ENCODE data around the gene PJA1.
A peak's percentile ranks its signal among the peaks of the same experiment; 100 is the strongest.

The PJA1 gene

GRCh38 chrX:69170319-69170718 lies 5.1 kb upstream of the PJA1 start:
- DNase-seq: no peak

DNA sequence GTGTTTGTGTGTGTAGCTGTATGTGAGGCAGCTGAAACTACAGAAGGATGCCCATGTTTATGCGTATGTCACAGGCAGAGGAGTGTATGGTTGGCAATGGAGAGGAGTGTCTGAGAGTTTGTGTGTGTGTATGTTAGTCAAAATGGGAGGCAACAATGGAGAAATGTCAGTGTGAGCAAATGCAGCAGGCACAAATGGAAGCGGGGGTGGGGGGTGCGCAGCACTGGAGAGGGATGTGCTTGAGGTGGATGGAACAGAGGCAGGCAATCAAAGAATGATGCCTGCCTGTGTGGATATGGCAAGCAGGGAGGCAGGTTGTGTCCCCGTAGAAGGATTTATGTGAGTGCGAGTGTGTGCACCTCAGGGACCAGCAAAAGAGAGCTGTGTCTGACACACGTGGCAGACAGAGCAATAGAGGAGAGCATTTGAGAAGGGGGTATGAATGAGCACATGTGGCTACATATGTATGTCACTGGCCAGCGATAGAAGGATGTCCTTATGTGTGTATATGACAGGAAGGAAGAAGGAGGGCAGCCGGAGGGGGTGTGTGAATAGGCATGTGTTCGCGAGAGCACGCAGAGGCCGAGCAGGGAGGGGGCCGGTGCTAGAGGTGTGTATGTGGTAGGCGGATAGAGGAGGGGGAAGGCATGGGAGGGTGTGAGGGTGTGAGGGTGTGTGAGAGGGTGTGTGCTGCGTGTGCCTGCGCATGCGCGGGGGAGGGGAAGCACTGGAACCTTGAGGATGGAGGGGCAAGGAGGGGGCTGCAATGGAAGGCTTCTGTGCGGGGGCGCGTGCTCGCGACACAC lies 1.1 kb downstream of the PJA1 start:
- peak; percentile 15 for DNase-seq

DNA sequence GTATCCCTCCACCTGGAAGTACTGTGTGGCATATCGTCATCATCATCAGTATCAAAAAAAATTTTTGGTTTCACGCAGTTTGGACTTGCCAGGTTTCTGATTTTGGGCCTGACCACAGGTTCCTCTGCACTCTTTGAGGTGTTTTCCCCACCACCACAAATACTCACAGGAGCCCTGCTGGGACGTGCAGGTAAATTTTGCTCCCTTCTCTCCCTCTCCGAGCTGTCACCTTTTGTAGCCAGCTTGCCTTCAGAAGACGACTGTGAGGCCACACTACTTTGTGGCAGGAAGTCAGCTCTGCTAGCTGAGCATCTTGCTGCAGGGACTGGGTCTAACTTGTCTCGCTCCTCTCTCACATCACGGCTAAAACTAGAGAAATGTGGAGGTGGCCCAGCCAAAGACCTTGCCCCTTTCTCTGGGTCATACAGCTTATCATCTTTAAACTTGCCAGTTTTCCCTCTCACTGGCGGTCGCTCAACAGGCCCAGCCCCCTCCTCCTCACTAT lies 2.8 kb downstream of the PJA1 start:
- no peak for DNase-seq

DNA sequence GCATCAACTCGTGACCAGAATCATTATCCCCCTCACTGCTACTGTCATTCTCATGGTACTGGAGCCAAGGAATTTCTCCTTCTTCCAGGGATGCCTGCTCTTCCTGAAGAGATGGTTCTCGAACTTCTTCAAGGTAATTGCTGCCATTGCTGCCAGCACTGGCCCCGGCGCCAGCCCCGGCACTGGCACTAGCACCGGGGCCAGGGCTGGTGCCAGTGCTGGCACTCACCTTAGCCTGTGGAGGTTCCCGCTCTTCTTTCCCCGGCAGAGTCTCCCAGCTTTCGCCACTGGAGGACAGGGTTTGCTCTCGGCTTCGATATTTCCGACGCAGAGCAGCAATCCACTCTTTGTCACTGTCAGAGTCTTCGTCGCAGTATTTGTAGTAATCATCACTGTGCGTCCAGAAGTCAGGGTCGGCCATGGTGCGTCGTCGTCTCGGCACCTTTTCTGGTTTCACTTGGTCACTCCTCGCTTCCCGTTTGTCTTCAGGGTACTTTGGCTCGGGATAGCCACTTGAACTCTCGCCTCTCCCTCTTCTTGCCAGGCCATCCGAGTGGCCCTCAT lies 3.4 kb downstream of the PJA1 start:
- no peak for DNase-seq

GRCh38 chrX:69161371-69161770 lies 3.9 kb downstream of the PJA1 start:
- no peak for DNase-seq

GRCh38 chrX:69158166-69158980 lies 6.9 kb downstream of the PJA1 start:
- DNase-seq: no peak

DNA sequence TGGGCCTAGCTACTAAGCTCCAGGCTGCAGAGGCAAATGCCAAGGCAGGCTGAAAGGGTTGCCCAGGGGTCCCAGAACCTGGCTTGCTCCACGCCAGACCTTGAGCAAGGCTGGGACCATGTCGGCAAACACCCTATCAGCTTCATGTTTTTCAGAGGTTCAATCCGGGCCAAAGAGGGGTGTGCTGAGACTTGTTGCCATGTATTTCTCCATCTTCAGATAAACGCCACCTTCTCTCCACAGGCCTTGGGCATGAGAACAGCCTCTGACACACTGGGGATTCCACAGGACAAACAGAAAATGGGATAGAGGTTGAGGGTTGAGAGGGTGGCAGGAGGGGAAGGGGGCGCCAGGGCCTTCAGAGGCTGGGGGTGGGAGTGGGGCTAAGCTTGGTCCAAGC lies 8.6 kb downstream of the PJA1 start:
- no peak for DNase-seq

- DNase-seq: no peak
These were observed 9.3 kb downstream of the PJA1 start for GRCh38 chrX:69155786-69156520.

DNA sequence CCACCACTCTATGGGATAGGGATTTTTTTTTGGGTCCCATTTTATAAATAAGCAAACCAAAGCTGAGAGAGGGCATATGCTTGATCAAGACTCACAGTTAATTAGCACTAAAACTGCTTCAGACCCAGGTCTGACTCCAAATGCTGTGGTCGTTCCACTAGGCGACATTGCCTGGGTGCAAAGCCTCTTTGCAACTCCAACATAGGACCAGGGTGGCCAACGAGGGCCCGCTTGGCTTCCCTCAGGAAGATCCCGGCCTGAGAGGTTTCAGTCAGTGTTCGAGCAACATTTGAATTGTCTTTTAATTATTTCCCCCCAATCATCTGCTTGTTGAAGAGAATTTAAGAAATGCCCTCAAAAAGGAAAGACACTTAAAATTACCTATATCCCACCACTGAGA lies 11.2 kb downstream of the PJA1 start:
- no peak for DNase-seq

GRCh38 chrX:69153060-69153730 lies 12.1 kb downstream of the PJA1 start:
- DNase-seq: no peak

GRCh38 chrX:69152417-69152841 lies 12.8 kb downstream of the PJA1 start:
- DNase-seq: no peak

GRCh38 chrX:69151866-69152284 lies 13.4 kb downstream of the PJA1 start:
- no peak for DNase-seq

DNA sequence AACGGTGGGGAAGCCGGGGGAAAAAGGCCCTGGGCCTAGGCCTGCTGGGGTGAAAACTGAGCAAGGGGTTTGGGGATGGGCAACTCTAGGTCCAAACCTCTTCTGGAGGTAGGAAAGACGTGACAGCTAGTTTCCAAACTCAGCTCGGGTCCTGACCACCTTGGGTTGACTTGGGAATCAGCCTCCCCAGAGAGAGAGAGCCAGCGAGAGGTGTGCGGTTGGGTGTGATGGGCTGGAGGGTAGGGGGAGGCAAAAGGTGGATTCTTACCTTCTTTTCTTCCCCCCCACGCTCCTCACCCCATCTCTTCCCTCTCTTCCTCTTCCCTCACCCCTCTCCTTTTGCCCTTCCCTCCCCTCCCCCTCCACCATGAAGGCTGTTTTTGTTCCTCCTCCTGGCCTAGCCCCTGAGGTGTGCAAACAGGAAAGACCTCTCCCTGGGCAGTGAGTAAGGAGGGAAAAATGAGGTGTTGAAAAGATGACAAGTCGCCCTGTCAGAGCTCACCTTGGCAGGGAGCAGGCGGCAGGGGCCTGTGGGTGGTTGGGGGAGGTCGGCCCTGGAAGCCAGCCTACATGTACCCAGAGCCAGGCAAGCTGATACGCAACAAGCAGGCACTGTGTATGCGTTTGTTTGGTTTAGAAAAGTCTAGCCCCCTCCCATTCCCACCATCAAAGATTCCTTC lies 14.8 kb downstream of the PJA1 start:
- DNase-seq: no peak

DNA sequence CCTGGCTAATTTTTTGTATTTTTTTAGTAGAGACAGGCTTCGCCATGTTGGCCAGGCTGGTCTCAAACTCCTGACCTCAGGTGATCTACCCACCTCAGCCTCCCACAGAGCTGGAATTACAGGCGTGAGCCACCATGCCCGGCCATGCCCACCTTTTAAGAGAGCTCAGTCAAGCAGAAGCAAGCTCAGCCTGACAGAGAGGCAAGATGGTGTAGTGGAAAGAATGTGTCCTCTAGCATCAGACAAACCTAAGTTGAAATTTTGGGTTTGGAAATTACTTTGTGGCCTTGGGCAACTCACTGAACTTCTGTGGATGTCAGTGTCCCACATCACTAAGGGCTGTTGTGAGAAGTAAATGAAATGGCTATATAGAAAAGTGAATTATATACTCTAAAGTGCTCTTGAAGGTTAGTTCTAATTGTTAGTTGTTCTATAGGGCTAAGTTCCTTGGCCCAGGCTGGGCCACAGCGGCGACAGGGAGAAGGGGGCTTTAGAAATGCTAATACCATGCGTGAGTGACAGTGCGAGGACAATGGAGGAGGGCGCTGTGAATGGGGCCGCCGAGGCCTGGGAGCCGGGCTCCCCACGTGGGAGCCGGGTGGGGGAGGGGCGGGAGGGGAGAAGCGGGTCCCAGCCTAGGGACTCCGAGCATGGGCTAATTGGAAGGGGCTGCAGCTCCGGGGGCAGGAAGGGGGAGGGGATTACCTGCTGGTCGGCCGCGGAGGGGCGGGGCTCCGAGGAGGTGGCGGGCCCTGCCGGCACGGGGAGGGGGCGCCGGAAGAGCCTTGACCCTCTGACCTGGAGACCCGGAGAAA lies 15.6 kb downstream of the PJA1 start:
- no peak for DNase-seq

DNA sequence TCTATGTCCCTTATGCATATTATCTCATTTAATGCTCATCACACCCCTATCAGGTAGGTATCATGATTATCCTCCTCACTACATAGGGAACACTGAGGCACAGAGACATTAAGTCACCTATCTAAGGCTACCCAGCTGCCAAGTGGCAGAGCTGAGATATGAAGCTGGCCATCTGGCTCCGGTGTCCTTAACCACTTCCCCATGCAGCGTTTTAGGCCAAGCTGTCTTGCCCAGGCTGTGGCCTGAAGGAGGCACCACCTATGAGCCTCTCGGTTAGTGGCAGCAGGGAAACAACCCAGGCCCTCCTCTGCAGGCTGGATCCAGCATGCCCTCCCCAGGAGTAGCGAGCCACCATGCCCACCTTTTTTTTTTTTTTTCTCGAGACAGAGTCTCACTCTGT lies 16.3 kb downstream of the PJA1 start:
- DNase-seq: no peak

- no peak for DNase-seq
These were observed 18.5 kb downstream of the PJA1 start for GRCh38 chrX:69146739-69147138.

GRCh38 chrX:69145714-69146113 lies 19.5 kb downstream of the PJA1 start:
- no peak for DNase-seq

- DNase-seq: no peak
These were observed 20.2 kb downstream of the PJA1 start for GRCh38 chrX:69144838-69145680.

GRCh38 chrX:69143530-69143929 lies 21.7 kb downstream of the PJA1 start:
- no peak for DNase-seq
